GM10266 (cell line): ENCODE results near the gene MT1B.

Experiments
- DNase-seq: peaks from one replicate; pipeline ENCODE4 v3.0.0; 2012; ENCODE audit errors: extremely low spot score
- TF ChIP-seq, protein P1 (sequence below): IDR thresholded peaks from 2 replicates; pipeline ENCODE4 v1.5.1; 2012; ENCODE audit warnings: mild to moderate bottlenecking, low read depth; ENCODE audit not compliant: control insufficient read depth, insufficient read depth; ENCODE audit errors: missing control alignments

The MT1B gene

DNA sequence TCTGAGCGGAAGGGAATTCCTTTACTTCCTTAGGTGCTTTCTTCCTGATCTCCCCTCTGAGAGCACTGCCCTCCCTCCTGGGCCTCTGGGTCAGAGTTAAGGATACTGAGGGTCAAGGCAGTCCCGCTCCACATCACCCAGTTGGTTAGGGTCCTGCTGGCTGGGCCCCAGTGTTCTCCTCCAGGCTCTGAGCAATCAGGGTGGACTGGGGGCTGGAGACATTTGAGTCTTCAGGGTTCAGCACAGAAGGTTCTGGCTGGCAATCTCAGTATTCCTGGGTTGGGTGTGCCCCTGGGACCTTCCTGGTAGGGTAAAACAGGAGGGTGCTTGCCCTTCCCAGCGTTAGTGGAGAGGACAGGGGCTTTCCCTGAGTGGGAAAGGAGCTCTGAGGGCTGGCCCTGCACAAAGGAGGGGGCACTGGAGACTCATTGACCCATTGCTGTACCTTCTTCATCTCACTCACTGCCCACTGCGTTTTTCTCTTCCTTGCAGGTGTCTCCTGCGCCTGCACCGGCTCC, 18.8 kb upstream of the MT1B start:
- no peak for DNase-seq
- TF ChIP-seq, protein P1, sequence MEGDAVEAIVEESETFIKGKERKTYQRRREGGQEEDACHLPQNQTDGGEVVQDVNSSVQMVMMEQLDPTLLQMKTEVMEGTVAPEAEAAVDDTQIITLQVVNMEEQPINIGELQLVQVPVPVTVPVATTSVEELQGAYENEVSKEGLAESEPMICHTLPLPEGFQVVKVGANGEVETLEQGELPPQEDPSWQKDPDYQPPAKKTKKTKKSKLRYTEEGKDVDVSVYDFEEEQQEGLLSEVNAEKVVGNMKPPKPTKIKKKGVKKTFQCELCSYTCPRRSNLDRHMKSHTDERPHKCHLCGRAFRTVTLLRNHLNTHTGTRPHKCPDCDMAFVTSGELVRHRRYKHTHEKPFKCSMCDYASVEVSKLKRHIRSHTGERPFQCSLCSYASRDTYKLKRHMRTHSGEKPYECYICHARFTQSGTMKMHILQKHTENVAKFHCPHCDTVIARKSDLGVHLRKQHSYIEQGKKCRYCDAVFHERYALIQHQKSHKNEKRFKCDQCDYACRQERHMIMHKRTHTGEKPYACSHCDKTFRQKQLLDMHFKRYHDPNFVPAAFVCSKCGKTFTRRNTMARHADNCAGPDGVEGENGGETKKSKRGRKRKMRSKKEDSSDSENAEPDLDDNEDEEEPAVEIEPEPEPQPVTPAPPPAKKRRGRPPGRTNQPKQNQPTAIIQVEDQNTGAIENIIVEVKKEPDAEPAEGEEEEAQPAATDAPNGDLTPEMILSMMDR: no peak

DNA sequence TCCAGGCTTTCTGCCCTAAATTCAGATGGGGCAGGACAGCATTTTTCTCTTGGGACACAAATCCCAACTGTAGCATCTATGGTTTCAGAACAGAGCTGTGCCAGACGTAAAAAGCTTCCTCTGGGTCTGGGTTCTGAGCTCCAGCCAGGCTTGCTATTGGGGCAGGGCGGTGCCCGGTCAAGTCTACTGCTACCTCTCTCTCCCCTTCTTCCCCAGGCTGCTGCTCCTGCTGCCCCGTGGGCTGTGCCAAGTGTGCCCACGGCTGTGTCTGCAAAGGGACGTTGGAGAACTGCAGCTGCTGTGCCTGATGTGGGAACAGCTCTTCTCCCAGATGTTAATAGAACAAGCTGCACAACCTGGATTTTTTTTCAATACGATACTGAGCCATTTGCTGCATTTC, 18.2 kb upstream of the MT1B start:
- no peak for DNase-seq
- TF ChIP-seq, protein P1: no peak

DNA sequence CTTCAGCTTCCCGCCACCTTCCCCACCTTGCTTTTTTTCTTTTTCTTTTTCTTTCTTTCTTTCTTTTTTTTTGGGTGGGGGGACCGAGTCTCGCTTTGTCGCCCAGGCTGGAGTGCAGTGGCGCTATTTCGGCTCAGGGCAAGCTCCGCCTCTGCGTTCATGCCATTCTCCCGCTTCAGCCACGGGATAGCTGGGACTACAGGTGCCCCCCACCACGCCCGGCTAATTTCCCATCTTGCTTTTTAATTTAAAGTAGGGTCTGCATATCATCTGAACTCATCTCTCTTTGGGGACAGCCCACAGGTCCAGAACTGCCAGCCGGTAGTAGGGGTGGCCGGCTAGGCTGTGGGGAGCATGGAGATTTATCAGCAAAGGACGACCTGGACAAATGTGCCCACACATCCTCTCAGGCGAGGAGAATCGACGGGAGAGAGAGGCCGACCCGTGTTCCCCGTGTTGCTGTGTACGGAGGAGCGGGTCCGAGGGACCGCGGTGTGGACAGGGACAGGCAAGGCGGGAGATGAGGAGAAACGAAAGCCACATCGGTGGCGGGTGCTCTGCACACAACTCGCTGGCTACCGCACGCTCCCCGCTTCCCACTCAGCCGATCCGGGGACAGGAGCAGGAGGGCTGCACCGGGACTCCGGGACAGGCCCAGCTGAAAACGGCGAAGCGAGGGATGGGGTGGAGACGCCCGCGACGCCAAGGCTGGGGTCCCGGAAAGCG, 16.8 kb upstream of the MT1B start:
- no peak for DNase-seq
- TF ChIP-seq, protein P1: no peak

DNA sequence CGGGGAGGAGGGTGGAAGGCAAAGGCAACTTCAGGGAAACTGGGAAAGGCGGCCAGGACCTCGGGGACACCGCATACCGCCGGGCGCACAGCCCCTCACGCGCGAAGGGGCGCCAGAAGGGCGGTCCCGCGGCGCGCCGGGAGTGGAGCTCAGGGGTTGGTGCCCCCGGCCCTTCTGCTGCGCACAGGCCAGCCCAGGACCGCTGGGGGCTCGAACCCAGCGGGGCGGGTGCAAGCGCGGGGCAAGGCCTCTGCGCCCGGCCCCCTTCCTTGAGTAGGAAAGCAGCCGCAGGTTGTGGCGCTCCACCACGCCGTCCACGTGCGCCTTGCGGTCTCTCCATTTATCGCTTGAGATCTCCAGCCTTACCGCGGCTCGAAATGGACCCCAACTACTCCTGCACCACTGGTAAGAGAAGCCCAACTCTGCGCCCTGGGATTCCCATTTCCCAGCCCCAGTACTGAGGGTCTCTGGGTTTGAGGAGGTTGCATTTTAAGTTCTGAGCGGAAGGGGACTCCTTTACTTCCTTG, 16.2 kb upstream of the MT1B start:
- DNase-seq: no peak
- TF ChIP-seq, protein P1: no peak

DNA sequence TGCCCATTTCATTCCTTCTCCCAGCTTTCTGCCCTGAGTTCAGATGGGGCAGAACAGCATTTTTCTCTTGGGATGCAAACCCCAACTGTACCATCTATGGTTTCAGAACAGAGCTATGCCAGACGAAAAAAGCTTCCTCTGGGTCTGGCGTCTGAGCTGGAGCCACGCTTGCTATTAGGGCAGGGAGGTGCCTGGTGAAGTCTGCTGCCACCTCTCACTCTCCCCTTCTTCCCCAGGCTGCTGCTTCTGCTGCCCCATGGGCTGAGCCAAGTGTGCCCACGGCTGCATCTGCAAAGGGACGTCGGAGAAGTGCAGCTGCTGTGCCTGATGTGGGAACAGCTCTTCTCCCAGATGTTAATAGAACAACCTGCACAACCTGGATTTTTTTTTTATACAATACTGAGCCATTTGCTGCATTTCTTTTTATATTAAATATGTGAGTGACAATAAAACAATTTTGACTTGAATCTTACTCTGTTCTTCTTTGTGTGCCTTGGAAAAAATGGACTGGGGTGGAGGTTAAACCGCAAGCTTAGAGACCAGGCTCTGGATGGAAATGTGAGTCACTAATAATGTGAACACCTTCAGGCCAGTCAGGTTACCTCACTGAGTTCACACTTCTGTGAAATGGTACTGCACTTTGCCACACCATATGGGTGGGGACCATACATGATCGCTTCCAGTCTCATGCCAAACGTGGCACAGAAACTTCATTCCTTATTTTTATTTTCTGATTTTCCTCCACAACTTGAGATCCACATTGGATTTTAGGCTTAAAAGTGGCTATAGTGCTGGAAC, 14.9 kb upstream of the MT1B start:
- TF ChIP-seq, protein P1: no peak
- DNase-seq: no peak

DNA sequence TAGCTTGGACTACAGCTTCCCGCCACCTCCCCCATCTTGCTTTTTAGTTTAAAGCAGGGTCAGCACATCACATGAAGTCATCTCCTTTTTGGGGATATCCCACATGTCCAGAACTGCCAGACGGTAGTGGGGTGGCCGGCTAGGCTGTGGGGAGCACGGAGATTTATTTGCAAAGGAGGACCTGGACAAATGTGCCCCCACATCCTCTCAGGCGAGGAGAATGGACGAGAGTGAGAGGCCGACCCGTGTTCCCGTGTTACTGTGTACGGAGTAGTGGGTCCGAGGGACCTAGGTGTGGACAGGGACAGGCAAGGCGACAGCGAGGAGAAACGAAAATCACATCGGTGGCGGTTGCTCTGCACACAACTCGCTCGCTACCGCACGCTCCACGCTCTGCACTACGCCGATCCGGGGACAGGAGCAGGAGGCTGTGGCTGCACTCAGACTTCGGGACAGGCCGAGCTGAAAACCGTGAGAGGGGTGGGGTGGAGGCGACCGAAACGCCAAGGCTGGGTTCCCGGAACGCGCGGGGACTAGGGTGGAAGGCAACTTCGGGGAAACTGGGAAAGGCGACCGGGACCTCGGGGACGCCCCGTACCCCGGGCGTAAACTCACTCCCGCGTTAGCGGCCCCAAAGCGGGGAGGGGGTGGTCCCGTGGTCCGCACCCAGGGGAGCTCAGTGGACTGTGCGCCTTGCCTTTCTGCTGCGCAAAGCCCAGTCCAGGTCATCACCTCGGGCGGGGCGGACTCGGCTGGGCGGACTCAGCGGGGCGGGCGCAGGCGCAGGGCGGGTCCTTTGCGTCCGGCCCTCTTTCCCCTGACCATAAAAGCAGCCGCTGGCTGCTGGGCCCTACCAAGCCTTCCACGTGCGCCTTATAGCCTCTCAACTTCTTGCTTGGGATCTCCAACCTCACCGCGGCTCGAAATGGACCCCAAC, 13.6 kb upstream of the MT1B start, which contains the start of gene MT1A:
TSS of gene MT1A (plus strand) at position 853 of the 937 bp plus-strand sequence. CDS start at position 926, 73 bp downstream.
- TF ChIP-seq, protein P1: no peak
- no peak for DNase-seq
